Measurements from ENCODE around the gene KXD1. TPM values are rescaled to one million over a fixed set of nuclear protein-coding genes. Genes with fewer than 3 reads are reported as not detected.
"Not testable (repeated sequence)": the region's sequence is repeated elsewhere in the genome, so short reads cannot be mapped to it uniquely, and the experiment has no call there.

Gene KXD1, protein sequence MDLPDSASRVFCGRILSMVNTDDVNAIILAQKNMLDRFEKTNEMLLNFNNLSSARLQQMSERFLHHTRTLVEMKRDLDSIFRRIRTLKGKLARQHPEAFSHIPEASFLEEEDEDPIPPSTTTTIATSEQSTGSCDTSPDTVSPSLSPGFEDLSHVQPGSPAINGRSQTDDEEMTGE
- polyA plus RNA-seq (ENCODE audit: insufficient read length in 10 of 10): 10 to 100 TPM; 53.0 to 83.0 (median 63.7) TPM
- long read RNA-seq, donor 1, transcript KXD1-201 (5 exons, 1,426 nt): major isoform, 29 of 56 reads
- long read RNA-seq, donor 1, partial matches to known transcripts: 25 of 56 reads
- long read RNA-seq, donor 1, other reads (novel, unspliced or antisense): 0 of 56 reads
- long read RNA-seq, donor 2, transcript KXD1-201 (5 exons, 1,426 nt): major isoform, 13 of 35 reads
- long read RNA-seq, donor 2, partial matches to known transcripts: 18 of 35 reads
- long read RNA-seq, donor 2, other reads (novel, unspliced or antisense): 0 of 35 reads
- long read RNA-seq, donor 3: 0 reads
- long read RNA-seq, donor 4, transcript KXD1-201 (5 exons, 1,426 nt): major isoform, 17 of 35 reads
- long read RNA-seq, donor 4, partial matches to known transcripts: 15 of 35 reads
- long read RNA-seq, donor 4, other reads (novel, unspliced or antisense): 0 of 35 reads
- long read RNA-seq, donor 5, transcript KXD1-201 (5 exons, 1,426 nt): major isoform, 22 of 60 reads
- long read RNA-seq, donor 5, transcript KXD1-205 (4 exons, 686 nt): minor isoform, 5 of 60 reads
- long read RNA-seq, donor 5, partial matches to known transcripts: 28 of 60 reads
- long read RNA-seq, donor 5, other reads (novel, unspliced or antisense): 0 of 60 reads
- long read RNA-seq, donor 6, transcript KXD1-201 (5 exons, 1,426 nt): major isoform, 26 of 52 reads
- long read RNA-seq, donor 6, partial matches to known transcripts: 21 of 52 reads
- long read RNA-seq, donor 6, other reads (novel, unspliced or antisense): 0 of 52 reads
- long read RNA-seq, donor 7, transcript KXD1-201 (5 exons, 1,426 nt): major isoform, 24 of 29 reads
- long read RNA-seq, donor 7, partial matches to known transcripts: 0 of 29 reads
- long read RNA-seq, donor 7, other reads (novel, unspliced or antisense): 0 of 29 reads
- long read RNA-seq, donor 8, transcript KXD1-201 (5 exons, 1,426 nt): major isoform, 20 of 47 reads
- long read RNA-seq, donor 8, partial matches to known transcripts: 23 of 47 reads
- long read RNA-seq, donor 8, other reads (novel, unspliced or antisense): 0 of 47 reads
- long read RNA-seq, donor 9, partial matches to known transcripts: 0 of 3 reads
- long read RNA-seq, donor 9, other reads (novel, unspliced or antisense): 0 of 3 reads

DNA sequence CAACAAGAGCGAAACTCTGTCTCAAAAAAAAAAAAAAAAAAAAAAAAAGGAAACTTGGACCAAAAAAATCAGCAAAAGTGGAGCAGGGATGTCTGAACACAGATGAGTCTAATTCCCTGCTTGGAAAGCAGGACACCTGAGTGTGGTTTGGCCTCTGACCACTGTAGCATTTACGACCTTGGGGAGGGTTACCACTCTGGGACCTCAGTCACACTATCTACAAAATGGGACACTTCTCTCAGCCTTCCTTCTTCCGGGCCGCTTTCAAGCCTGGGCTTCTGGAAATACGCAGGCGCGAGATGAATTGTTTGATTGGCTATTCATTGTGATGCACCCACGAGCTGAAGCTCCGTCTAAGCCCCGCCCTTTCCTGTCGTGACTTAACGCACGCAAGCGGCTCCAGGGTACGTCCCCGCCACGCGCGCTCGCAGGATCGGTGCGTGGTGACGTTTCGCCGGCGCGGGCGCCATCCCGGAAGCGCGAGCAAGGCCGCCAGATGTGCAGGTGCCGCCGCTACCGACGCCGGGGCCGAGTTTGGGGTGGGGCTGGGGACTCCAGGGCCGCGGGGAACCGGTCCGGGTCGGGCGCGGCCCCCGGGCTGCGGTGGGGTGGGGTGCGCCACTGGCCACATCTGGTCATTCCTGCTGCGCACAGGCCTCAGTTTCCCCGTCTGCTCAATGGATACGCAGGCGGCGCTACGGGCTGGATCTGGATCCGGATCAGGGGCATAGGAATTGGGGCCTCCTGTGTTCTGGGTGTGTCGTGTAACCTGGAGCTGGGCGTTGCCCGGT lies at the start of gene KXD1:
Gene KXD1 (plus strand): TSS at position 460 of the 791 bp plus-strand sequence. CDS start 4,187 bp downstream, outside the sequence.
- DNase-seq: peak; percentile 98 to 99 (median 98)

GRCh38 chr19:18508585-18508984 lies 49.1 kb upstream of the KXD1 start:
- no peak for DNase-seq

GRCh38 chr19:18510216-18510615 lies 47.5 kb upstream of the KXD1 start:
- DNase-seq: no peak

DNA sequence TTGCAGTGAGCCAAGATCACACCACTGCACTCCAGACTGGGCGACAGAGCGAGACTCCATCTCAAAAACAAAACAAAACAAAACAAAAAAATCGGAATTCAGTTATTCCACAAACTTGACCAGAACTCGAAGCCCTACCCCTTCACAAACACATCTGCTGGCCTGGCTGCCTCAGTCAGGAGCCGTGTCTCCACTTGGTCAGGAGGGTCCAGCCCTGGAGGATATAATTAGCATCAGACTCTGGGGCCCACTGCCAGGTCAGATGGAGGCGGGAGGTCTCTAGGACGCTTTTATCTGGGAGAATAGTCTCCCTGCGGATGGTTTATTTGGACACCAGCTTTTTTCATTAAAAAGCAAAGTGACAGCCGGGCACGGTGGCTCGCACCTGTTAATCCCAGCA lies 43.8 kb upstream of the KXD1 start:
- DNase-seq: peak in 2 of 3 donors; percentile 47 to 57

GRCh38 chr19:18514800-18515682 lies 42.6 kb upstream of the KXD1 start:
- peak in 2 of 3 donors; percentile 46 to 49 for DNase-seq

- DNase-seq: no peak
These were observed 41.7 kb upstream of the KXD1 start for GRCh38 chr19:18515959-18516358.

- no peak for DNase-seq
These were observed 40.1 kb upstream of the KXD1 start for GRCh38 chr19:18517606-18518005.

GRCh38 chr19:18518639-18519038 lies 39.0 kb upstream of the KXD1 start:
- DNase-seq: no peak

- peak; percentile 66 to 83 (median 67) for DNase-seq
These were observed 37.5 kb upstream of the KXD1 start for GRCh38 chr19:18519962-18520847.

GRCh38 chr19:18520848-18521691 lies 36.6 kb upstream of the KXD1 start:
- DNase-seq: peak in 2 of 3 donors; percentile 36 to 65

GRCh38 chr19:18521692-18522123 lies 36.0 kb upstream of the KXD1 start, which contains the start of gene ELL:
ELL (minus strand) TSS chr19:18522070; CDS start chr19:18522055, 15 bp downstream.
- no peak for DNase-seq

DNA sequence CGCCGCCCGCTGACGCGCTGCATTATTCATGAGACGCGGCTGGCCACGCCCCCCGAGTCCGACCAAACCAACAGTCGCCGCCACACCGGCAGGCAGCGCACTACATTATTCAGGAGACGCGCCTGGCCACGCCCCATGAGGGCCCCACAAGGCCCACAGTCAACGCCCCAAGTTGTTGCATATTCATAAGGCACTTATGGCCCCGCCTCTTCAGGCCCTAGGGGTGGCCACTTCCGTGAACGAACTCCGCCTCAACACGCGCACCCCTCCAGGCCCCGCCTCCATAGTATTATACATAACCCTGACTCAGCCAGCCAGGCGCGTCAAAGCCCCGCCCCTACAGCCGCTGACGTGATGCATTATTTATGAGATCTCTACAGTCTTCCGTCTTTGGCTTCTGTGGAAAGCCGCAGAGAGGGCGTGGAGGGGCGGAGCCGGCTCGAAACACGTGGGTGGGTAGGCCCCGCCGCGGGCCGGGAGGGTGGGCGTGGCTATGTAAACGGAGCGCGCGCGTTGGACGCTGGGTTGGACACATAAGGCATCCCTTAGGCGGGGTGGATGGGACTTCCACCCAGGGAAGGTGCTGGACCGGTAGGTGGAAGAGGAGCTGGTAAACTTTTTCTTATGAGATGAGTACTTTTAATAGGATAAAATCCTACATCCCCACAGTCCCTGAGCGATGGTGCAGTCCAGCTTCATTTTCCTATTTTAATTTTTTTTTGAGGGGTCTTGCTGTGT lies 35.4 kb upstream of the KXD1 start:
- DNase-seq: peak; percentile 100

DNA sequence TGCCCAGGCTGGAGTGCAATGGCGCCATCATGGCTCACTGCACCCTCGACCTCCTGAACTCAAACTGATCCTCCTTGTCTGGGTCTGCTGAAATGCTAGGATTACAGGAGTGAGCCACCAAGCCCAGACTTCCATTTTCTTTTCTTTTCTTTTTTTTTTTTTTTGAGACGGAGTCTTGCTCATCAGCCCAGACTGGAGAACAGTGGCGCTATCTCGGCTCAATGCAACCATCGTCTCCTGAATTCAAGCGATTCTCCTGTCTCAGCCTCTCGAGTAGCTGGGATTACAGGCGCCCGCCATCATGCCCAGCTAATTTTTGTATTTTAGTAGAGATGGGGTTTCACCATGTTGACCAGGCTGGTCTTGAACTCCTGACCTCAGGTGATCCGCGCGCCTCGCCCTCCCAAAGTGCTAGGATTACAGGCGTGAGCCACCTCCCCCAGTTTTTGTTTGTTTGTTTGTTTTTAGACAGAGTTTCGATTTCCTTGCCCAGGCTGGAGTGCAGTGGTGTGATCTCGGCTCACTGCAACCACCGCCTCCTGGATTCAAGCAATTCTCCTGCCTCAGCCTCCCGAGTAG lies 34.7 kb upstream of the KXD1 start:
- DNase-seq: not testable (repeated sequence)

- DNase-seq: no peak
These were observed 33.8 kb upstream of the KXD1 start for GRCh38 chr19:18523841-18524240.

GRCh38 chr19:18526316-18526715 lies 31.4 kb upstream of the KXD1 start:
- DNase-seq: no peak

DNA sequence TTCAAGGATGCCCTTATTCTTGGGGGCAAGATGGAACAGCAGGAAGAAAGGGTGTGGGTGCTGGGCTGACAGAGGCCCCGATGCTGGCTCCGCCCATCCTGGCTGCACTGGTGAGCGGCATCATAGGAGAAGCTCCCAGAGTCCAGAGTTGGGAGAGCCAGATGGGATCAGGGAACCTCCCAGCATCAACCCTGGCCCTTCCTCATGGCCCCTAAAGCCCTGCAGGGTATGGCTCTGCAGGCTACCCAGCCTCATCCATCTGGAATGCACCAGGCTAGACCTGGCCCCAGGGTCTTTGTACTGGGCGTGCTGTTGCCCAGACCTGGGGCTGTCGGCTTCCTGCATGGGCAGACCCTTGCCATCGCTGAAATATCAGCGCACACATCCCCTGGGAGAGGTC lies 27.9 kb upstream of the KXD1 start:
- no peak for DNase-seq
